ENCODE results near the gene FGF18.

GRCh38 chr5:171481571-171482433 is 62.4 kb downstream of the FGF18 start:
- TF ChIP-seq SP1 (IDR thresholded peaks at IDR 0.05) (no peak), MAX (IDR thresholded peaks at IDR 0.05) (no peak), CTCF (IDR thresholded peaks at IDR 0.05; ENCODE audit: low read depth, low read length, missing input control) (no peak), NR2F2 (IDR thresholded peaks at IDR 0.05) (no peak), REST (IDR thresholded peaks at IDR 0.05) (no peak), ZBTB33 (IDR thresholded peaks at IDR 0.05) (no peak), YY1 (IDR thresholded peaks at IDR 0.05) (no peak), ATF3 (IDR thresholded peaks at IDR 0.05) (no peak), HNF4G (IDR thresholded peaks at IDR 0.05) (no peak), JUND (IDR thresholded peaks at IDR 0.05) (no peak), GABPA (IDR thresholded peaks at IDR 0.05 in 1 of 2, conservative IDR thresholded peaks at IDR 0.05 in 1 of 2) (no peak)
